ENCODE results near the gene SLC15A5. TPM values are rescaled to one million over a fixed set of nuclear protein-coding genes. Genes with fewer than 3 reads are reported as not detected.

SLC15A5 gene
- total and polyA plus RNA-seq, 2 of the 8 experiments (the other 6 are each of a cell fraction or from before 2014, with no cell fraction given) = not detected

GRCh38 chr12:16281157-16281556 lies 3.7 kb upstream of the SLC15A5 start:
- H2BK20ac ChIP-seq (ENCODE audit: low read length) = no peak overlapping the region
- no peak overlapping the region for H2AK5ac ChIP-seq (ENCODE audit: low read depth, low read length)
- H4K5ac ChIP-seq (ENCODE audit: insufficient read length, low read depth, low read length) = no peak overlapping the region
- no peak overlapping the region for H2BK5ac ChIP-seq (ENCODE audit: low read depth, low read length)
- no peak overlapping the region for H3K18ac ChIP-seq (ENCODE audit: extremely low read depth, low read length)
- no peak overlapping the region for H2BK12ac ChIP-seq (ENCODE audit: low read depth, low read length)
- H3K23me2 ChIP-seq (ENCODE audit: low read depth, low read length) = no peaks in the 10 kb centered on the region
- H3K56ac ChIP-seq (replicated peaks; ENCODE audit: insufficient read length, low read depth, low read length) = no peak overlapping the region
- H3K4me3 ChIP-seq (ENCODE audit: extremely low read depth in 1 of 4, insufficient read depth in 2 of 4, low read depth in 3 of 4, low read length in 4 of 4) = no peak overlapping the region
- H4K91ac ChIP-seq (replicated peaks; ENCODE audit: insufficient read length, low read length) = no peak overlapping the region
- H3K79me1 ChIP-seq (ENCODE audit: low read depth, low read length) = no peaks in the 10 kb centered on the region
- H3K9ac ChIP-seq (replicated peaks in 1 of 4; ENCODE audit: extremely low read depth in 1 of 4, low read depth in 3 of 4, low read length in 3 of 4) = no peak overlapping the region
- no peaks in the 10 kb centered on the region for H3K9me3 ChIP-seq (ENCODE audit: insufficient read depth in 2 of 2, low read depth in 1 of 2, low read length in 1 of 2)
- H3K36me3 ChIP-seq (ENCODE audit: control insufficient read depth in 2 of 4, insufficient read depth in 4 of 4, low read length in 3 of 4) = no peaks in the 10 kb centered on the region
- H3K27ac ChIP-seq (ENCODE audit: low read depth, low read length) = no peak overlapping the region
- CTCF ChIA-PET (ENCODE audit: partially characterized antibody) = interaction anchor here (0.6 kb wide), 1 partner anchor 11 kb away, joined by 3 read pairs; no protein-coding TSS in a partner anchor
- POLR2A ChIA-PET (ENCODE audit: partially characterized antibody) = no interaction called here
- 89% methylated on average over 3 of the region's 3 CpGs; no CpG with 5 or more reads in 1 of the 2 experiments for WGBS, 2 experiments (ENCODE audit: extremely low coverage in 1 of 2, insufficient coverage in 1 of 2, insufficient read length in 1 of 2, insufficient replicate concordance in 2 of 2, low coverage in 1 of 2, low lambda C conversion rate in 2 of 2, missing lambda C conversion rate in 1 of 2)
- DNase-seq (ENCODE audit: low read depth in 1 of 2, low spot score in 2 of 2) = no peak
- H3K27me3 ChIP-seq (replicated peaks in 1 of 4; ENCODE audit: control insufficient read depth in 3 of 4, extremely low read depth in 1 of 4, insufficient read depth in 3 of 4, low read length in 3 of 4) = no peaks in the 10 kb centered on the region
- H3K23ac ChIP-seq (ENCODE audit: insufficient read length) = no peak overlapping the region
- no peak overlapping the region for H2AFZ ChIP-seq (ENCODE audit: low read length)
- H3K79me2 ChIP-seq (ENCODE audit: control insufficient read depth in 1 of 2, insufficient read depth in 2 of 2, low read length in 2 of 2) = no peaks in the 10 kb centered on the region
- FAIRE-seq = no peak
- no peak overlapping the region for H2BK15ac ChIP-seq (ENCODE audit: low read length)
- H3K4me1 ChIP-seq (replicated peaks in 1 of 4; ENCODE audit: control insufficient read depth in 3 of 4, insufficient read depth in 4 of 4, low read length in 3 of 4) = no peaks in the 10 kb centered on the region; a peak in 1 of 7 replicates
- no peak overlapping the region for H4K8ac ChIP-seq (ENCODE audit: extremely low read depth, insufficient read depth, low read length)
- no peak overlapping the region for H3K4ac ChIP-seq (replicated peaks; ENCODE audit: insufficient read length, low read depth, low read length)
- no peak overlapping the region for H2BK120ac ChIP-seq (replicated peaks; ENCODE audit: low read depth, low read length)
- H4K20me1 ChIP-seq (replicated peaks in 1 of 2; ENCODE audit: control insufficient read depth in 1 of 2, insufficient read depth in 2 of 2, low read length in 2 of 2) = no peaks in the 10 kb centered on the region
- H3K14ac ChIP-seq (ENCODE audit: insufficient read length) = no peak overlapping the region
- no peak overlapping the region for H3K4me2 ChIP-seq (ENCODE audit: insufficient read depth in 1 of 2, low read depth in 2 of 2, low read length in 2 of 2)
- TF ChIP-seq SP4 (IDR thresholded peaks at IDR 0.05; ENCODE audit: low read length) = no peak
- TF ChIP-seq E2F6 (IDR thresholded peaks at IDR 0.05) = no peak
- TF ChIP-seq POU5F1 (IDR thresholded peaks at IDR 0.05; ENCODE audit: low read depth, low read length) = no peak
- no peak for TF ChIP-seq SAP30 (IDR thresholded peaks at IDR 0.05; ENCODE audit: insufficient read depth, insufficient replicate concordance, low read length)
- TF ChIP-seq HDAC2 (IDR thresholded peaks at IDR 0.05; ENCODE audit: borderline replicate concordance in 1 of 2, low read depth in 2 of 2, low read length in 2 of 2) = no peak
- no peak for TF ChIP-seq KDM1A (IDR thresholded peaks at IDR 0.05; ENCODE audit: borderline replicate concordance, low read length)
- TF ChIP-seq CTBP2 (IDR thresholded peaks at IDR 0.05; ENCODE audit: borderline replicate concordance, insufficient read depth, insufficient read length, low read length) = no peak
- TF ChIP-seq SIN3A (conservative IDR thresholded peaks at IDR 0.05 in 1 of 2, IDR thresholded peaks at IDR 0.05 in 1 of 2; ENCODE audit: low read depth in 1 of 2, low read length in 2 of 2) = no peak
- no peak for TF ChIP-seq RBBP5 (IDR thresholded peaks at IDR 0.05; ENCODE audit: borderline replicate concordance, low read depth, low read length)
- no peak for TF ChIP-seq ATF2 (IDR thresholded peaks at IDR 0.05; ENCODE audit: low read length)

Data from H1 (cell line).